Adipocyte (in vitro differentiated cells): ENCODE results near the gene PARVA.

ENCODE experiments used
- DNase-seq: peaks from one replicate; pipeline ENCODE4 v3.0.0-alpha.2; 2015; ENCODE audit warnings: low read depth
- H3K27me3 ChIP-seq: replicated peaks from 2 replicates; pipeline ENCODE4 v1.7.0; 2013; ENCODE audit warnings: mild to moderate bottlenecking, low read length, moderate library complexity; ENCODE audit not compliant: control insufficient read depth, insufficient read depth
- H3K36me3 ChIP-seq: 2 replicates; pipeline ENCODE4 v1.7.0; 2013; ENCODE audit warnings: low read length, mild to moderate bottlenecking, moderate library complexity; ENCODE audit not compliant: control insufficient read depth, insufficient read depth, severe bottlenecking
- H3K4me1 ChIP-seq: 2 replicates; pipeline ENCODE4 v1.7.0; 2013; ENCODE audit warnings: mild to moderate bottlenecking, low read length, moderate library complexity; ENCODE audit not compliant: control insufficient read depth, insufficient read depth
- H3K4me3 ChIP-seq: 2 replicates; pipeline ENCODE4 v1.7.0; 2013; ENCODE audit warnings: mild to moderate bottlenecking, low read length, moderate library complexity
- H3K9ac ChIP-seq: 2 replicates; pipeline ENCODE4 v1.7.0; 2013; ENCODE audit warnings: mild to moderate bottlenecking, low read length, moderate library complexity
- H3K9me3 ChIP-seq: 2 replicates; pipeline ENCODE4 v1.7.0; 2013; ENCODE audit warnings: mild to moderate bottlenecking, low read length, moderate library complexity; ENCODE audit not compliant: control insufficient read depth

The PARVA gene

DNA sequence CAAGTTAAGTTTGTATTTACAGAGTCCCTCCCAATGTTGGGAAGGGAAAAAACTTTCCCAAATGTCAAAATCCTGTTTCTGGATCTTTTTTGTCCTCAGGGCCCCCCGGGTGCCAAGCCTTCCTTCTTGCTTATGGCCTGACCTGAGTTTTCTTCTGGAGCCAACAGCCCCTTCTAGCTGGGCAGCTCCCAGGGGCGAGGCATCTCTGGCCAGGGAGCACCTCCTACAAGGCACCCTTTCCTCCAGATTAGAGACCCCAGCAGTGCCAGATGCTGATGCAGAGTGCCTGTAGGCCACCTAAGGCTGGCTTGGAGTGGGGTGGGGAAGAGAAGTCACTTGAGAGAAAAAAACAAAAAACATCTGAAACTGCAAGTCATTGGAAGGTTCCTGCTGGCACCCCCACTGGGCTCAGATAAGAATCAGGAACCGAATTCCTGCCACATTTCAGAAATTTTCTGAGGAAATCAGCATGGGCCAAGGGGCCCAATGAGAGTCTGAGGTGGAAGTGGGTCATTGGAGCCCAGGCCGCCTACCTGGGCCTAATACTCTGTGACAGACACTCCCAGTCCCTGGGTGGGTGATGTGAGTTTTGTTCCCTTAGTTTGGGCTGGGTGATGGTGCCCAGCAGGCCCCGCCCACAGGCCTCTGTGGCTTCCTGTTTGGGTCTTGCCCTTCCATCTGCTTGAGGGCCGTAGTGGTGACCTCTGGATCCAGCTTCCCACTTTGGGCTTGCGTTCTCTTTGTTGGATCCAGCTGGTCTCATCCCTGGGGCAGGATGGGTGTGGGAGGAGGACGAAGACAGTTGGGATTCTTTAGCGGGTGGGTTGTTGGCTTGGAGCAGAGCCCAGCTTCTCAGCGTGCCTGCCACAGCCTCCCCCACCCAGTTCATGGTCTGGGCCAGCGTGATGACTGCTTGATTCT is 40.6 kb downstream of the PARVA start:
- H3K4me1 ChIP-seq = peaks cover 58% of the 10 kb centered on the region
- DNase-seq = peak; percentile 63
- H3K36me3 ChIP-seq = no peaks in the 10 kb centered on the region
- H3K9ac ChIP-seq = peak overlapping the region; percentile 51
- no peaks in the 10 kb centered on the region for H3K27me3 ChIP-seq
- no peaks in the 10 kb centered on the region for H3K9me3 ChIP-seq
- peak overlapping the region; percentile 7 for H3K4me3 ChIP-seq

DNA sequence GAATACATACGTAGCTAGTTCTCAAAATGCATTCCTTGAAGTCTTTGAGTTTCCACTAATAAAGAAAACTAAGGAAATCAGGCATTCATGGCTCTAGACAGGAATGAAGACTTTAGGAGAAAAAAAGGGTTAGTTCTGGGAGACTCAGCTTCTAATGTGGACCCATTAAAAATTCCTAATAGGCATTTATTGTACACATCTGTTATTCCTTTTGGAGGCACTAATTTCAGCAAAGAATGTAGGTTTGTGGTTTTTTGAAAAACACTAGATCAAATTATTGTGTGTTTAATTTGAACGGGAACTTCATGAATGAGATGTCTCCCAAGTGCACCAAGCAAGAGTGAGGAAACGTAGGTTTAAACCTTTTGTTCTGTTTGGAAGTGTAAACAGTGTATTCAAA is 42.7 kb downstream of the PARVA start:
- H3K4me1 ChIP-seq = peaks cover 37% of the 10 kb centered on the region
- H3K27me3 ChIP-seq = no peaks in the 10 kb centered on the region
- no peaks in the 10 kb centered on the region for H3K9me3 ChIP-seq
- no peaks in the 10 kb centered on the region for H3K36me3 ChIP-seq
- no peak for DNase-seq
- H3K4me3 ChIP-seq = no peak overlapping the region
- no peak overlapping the region for H3K9ac ChIP-seq

DNA sequence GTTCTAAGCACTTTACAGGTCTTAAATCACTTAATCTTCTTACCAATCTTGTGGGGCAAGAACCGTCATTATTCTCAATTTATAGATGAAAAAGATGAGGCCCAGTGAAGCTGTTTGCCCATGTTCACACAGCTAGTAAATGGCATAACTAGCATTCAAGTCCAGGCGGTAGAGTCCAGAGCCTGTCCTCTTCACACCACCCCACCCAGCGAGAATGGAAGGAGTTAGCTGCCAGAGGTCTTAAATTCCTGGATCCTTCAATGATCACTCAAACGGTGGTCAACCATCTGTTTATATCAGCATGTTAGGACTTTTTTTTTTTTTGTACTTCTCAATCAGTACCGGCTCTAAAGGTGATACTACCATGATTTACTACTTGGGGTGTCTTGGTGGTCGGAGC is 43.3 kb downstream of the PARVA start:
- Histone ChIP-seq H3K4me3 (no peak overlapping the region), H3K9ac (no peak overlapping the region), H3K9me3 (no peaks in the 10 kb centered on the region), H3K36me3 (peaks cover 4% of the 10 kb centered on the region), H3K27me3 (no peaks in the 10 kb centered on the region), H3K4me1 (peaks cover 35% of the 10 kb centered on the region)
- no peak for DNase-seq

DNA sequence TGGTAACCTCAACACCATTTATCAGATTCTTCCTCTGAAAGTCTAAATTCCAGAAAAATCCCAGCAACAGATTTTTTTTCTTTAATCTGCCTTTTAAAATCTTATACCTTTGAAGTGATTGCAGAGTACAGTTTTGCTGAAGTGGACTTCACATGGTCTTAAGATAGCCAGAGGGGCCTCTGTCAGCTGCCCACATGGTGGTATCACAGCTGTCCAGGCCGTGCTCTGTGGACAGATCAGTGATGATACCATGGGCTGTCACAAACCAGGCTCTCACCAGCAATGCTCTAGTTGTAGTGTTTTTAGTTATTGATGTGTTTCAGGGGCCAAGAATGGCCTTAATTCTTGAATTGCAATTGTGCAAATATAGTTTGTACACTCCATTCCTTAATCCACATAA is 44.0 kb downstream of the PARVA start:
- DNase-seq = no peak
- no peaks in the 10 kb centered on the region for H3K27me3 ChIP-seq
- no peak overlapping the region for H3K9ac ChIP-seq
- H3K4me3 ChIP-seq = no peak overlapping the region
- H3K9me3 ChIP-seq = no peaks in the 10 kb centered on the region
- peaks cover 28% of the 10 kb centered on the region for H3K4me1 ChIP-seq
- peaks cover 11% of the 10 kb centered on the region for H3K36me3 ChIP-seq

DNA sequence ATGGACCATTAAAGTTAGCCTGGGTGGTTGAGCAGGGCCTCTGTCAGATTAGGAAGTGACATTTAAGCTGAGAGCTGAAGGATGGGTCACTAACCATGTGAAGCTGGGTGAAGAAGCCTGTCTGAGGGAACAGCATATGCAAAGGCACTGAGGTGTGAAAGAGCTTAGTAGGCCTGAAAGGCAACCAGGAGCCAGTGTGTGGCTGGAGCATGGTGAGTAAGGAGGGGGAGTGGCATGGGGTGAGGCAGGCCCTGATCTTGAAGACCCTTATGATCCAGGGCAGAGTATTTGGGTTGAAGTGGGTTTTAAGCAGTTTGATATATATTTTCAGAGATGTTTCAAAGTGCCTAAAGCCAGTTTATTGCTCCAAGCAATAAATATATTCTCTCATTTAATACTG is 48.8 kb downstream of the PARVA start:
- no peak overlapping the region for H3K9ac ChIP-seq
- peaks cover 16% of the 10 kb centered on the region for H3K36me3 ChIP-seq
- no peaks in the 10 kb centered on the region for H3K27me3 ChIP-seq
- no peak for DNase-seq
- H3K4me1 ChIP-seq = peaks cover 16% of the 10 kb centered on the region
- no peaks in the 10 kb centered on the region for H3K9me3 ChIP-seq
- H3K4me3 ChIP-seq = no peak overlapping the region

DNA sequence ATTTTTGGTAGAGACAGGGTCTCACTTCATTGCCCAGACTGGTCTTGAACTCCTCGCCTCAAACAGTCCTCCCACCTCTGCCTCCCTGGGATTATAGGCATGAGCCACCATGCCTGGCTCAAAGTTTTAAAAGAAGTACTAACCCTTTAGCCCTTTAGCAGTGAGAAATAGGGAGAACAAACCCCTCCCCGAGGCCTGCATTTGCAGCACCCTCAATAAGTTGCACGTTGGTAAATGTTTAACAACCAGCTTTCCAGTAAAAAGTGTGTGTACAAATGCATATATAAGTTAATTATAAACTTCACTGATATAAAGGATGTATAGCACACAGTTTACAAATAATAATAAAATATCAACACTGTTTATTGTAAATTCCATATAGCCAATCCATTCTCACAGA is 51.8 kb downstream of the PARVA start:
- no peak for DNase-seq
- H3K4me3 ChIP-seq = no peak overlapping the region
- no peaks in the 10 kb centered on the region for H3K9me3 ChIP-seq

DNA sequence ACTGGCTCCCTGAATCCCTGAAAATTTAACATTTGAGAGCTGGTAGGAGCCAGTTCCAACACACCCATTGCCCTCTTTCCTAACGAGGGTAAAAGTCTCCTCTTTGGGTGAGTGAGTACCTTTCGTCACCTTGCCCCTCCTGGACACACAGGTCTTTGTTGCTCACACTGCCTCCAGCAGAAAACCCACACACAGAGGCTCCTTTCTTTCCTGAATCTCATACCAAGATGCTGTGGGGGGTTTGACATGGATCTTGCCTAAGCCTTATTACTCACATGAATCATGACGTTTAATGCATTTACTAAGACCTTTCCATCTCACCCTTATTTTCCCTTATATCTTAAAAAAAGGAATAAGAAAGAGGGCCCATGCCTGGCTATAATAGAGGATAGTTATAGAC is 53.0 kb downstream of the PARVA start:
- peak overlapping the region; percentile 54 for H3K4me3 ChIP-seq
- peaks cover 57% of the 10 kb centered on the region for H3K4me1 ChIP-seq
- no peaks in the 10 kb centered on the region for H3K9me3 ChIP-seq
- H3K27me3 ChIP-seq = no peaks in the 10 kb centered on the region
- peak overlapping the region; percentile 82 for H3K9ac ChIP-seq
- peaks cover 15% of the 10 kb centered on the region for H3K36me3 ChIP-seq
- peak; percentile 46 for DNase-seq

More for the DNA sequence above, 51.8 kb downstream of the PARVA start:
- peaks cover 45% of the 10 kb centered on the region for H3K4me1 ChIP-seq
- H3K36me3 ChIP-seq = peaks cover 16% of the 10 kb centered on the region
- no peaks in the 10 kb centered on the region for H3K27me3 ChIP-seq
- H3K9ac ChIP-seq = no peak overlapping the region

DNA sequence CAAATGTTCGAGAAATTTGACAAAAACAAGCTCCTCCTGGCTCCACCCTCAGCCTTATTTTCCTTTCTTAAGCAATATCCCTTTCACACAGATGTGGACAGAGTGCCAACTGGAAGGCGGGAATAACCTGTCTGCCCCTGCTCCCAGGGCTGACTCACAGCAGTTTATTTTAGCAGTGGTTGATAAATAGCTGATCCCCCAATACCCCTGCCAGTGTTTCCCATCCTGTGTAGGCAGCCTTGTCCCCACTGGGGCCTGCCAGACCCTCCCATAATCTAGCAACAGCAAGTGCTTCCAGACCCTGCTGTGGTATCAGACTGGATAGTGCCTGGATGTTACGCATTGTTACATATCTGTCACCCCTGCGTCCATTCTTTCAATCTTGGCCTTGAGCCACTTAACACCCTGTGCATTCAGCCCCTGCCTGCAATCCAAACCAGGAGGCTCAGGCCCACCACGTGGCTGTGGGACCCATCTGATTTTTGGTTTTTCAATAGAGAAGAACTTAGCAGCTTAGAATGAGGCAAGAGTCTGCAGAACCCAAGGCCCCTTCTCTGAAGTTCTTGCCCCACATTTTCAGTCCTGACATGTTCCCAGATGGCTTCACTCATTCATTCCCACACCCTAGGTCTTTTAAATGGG is 53.7 kb downstream of the PARVA start:
- peak; percentile 93 for DNase-seq
- peak overlapping the region; percentile 54 for H3K4me3 ChIP-seq

DNA sequence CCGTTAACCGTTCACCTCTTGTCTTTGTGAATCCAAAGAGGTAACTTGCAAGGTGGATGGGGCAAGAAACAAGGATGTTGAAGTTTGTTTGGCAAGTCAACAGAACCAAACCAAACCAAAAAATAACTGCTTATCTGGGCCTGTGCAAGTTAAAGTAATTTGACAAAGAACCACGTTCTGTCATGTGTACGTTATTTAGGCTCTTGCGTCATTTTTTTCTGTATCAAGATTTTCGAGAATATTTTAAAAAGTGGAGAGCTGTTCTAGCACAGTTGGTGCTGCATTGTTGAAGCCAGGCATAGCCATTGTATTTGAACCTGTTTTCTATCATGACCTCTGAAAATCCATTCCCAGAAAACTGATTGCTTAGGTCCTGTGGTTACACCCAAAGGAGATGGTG is 55.1 kb downstream of the PARVA start:
- no peak for DNase-seq
- no peaks in the 10 kb centered on the region for H3K9me3 ChIP-seq
- H3K36me3 ChIP-seq = peaks cover 15% of the 10 kb centered on the region
- H3K4me3 ChIP-seq = no peak overlapping the region
- peak overlapping the region; percentile 65 for H3K9ac ChIP-seq
- H3K4me1 ChIP-seq = peaks cover 72% of the 10 kb centered on the region
- no peaks in the 10 kb centered on the region for H3K27me3 ChIP-seq

More for the DNA sequence above, 53.7 kb downstream of the PARVA start:
- Histone ChIP-seq H3K9ac (peak overlapping the region; percentile 82), H3K36me3 (peaks cover 10% of the 10 kb centered on the region), H3K9me3 (no peaks in the 10 kb centered on the region), H3K4me1 (peaks cover 59% of the 10 kb centered on the region), H3K27me3 (no peaks in the 10 kb centered on the region)

DNA sequence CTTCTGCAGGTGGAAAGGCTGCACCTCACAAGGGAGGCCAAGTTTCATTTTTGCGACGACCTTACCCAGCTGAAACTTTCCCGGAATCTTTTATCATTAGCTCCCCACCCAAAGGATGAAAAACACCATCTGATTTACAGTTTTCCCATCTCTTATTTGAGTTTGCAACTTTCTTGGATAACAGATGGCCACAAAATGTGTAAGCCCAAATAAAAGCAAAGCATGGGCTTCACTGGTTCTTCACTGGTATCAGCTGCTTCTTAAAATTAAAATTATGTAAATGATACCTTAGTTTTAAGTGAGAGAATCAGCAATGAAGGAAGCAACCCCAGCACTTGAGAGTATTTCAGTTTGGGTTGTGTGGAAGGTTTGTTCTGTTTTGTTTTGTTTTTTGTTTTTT is 55.8 kb downstream of the PARVA start:
- no peak for DNase-seq
- H3K9me3 ChIP-seq = no peaks in the 10 kb centered on the region
- H3K4me1 ChIP-seq = peaks cover 74% of the 10 kb centered on the region
- H3K27me3 ChIP-seq = no peaks in the 10 kb centered on the region
- H3K9ac ChIP-seq = peak overlapping the region; percentile 65
- H3K36me3 ChIP-seq = peaks cover 15% of the 10 kb centered on the region
- H3K4me3 ChIP-seq = peak overlapping the region; percentile 10

DNA sequence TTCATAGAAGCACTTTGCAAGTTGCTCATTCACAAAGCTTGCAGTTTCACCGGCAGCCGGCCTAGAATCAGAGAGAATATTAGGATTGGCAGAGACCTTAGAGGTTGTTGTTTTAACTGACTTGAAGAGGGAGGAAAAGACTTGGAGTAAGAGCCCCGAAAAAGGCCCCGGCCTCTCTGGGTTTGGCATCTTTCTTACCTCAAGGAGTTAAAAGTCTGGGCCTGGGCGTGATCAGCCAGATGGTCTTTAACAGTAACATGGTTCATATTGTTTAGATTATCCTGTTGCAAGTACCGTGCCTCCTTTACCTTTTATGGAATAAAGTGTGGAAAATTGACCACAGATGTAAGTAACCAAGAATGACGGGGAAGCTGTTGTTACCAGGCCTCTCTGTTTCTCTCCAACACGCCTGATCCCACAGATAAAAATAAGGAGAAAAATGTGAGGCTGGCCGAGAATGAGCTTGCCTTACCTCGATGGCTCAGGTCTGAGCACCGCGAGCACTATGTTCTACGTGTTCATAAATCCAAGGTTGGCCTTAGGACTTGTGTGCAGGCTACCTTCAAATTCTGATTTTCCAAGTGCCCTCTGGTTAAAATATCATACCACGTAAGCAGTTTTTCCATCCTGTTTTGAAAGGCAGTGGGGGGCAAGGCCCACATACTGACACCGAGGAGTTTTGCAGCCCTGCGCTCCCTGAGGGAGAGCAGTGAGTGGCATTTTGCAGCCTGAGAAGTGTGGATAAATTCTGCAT is 56.4 kb downstream of the PARVA start:
- H3K27me3 ChIP-seq = no peaks in the 10 kb centered on the region
- H3K9ac ChIP-seq = peak overlapping the region; percentile 65
- peak; percentile 93 for DNase-seq
- H3K4me1 ChIP-seq = peaks cover 80% of the 10 kb centered on the region
- no peaks in the 10 kb centered on the region for H3K9me3 ChIP-seq
- peak overlapping the region; percentile 10 for H3K4me3 ChIP-seq
- peaks cover 15% of the 10 kb centered on the region for H3K36me3 ChIP-seq
